ENCODE data around the gene NRP1.
"Not testable (repeated sequence)": the region's sequence is repeated elsewhere in the genome, so short reads cannot be mapped to it uniquely, and the experiment has no call there.

Gene NRP1

DNA sequence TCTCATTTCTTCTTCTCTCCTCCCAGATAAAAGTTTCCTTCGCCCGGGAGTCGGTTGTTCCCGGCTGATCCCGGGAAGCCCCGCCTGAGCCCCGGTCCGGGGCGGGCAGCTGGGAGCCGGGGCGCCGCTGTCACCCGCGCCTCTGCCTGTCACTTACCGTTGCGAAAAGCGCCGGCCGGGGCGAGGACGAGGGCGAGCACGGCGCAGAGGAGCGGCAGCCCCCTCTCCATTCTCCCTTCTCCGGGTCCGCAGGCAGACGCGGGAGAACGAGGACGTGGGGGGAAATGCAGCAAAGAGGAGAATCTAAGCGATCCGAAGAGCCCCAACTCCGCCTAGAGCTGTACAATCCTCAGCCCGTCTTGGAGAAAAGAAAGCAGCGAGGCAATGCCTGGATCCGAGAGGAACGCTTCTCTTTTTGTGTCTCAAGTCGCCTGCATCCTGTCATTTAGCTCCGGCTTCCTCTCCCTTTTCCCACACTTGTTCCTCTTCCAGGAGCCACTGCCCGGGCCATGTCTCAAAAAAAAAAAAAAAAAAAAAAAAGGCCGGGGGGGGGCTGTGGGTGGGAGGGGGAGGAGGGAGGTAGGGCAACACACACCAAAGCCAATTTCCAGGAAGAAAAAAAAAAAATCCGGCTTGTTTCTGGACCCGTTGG lies at the start of gene NRP1:
NRP1 (minus strand) TSS at position 515 of the 652 bp plus-strand sequence; CDS start at position 230, 285 bp downstream.
- Mint-ChIP-seq H3K27me3 (peaks cover 70% of the 10 kb centered on the region), H3K27ac (no peak within 1 kb of the TSS), H3K36me3 (ENCODE audit: low read depth) (no peaks in the 10 kb centered on the region), H3K4me3 (peak within 1 kb of the TSS; percentile 76), H3K4me1 (peaks cover 32% of the 10 kb centered on the region), H3K9me3 (no peaks in the 10 kb centered on the region)
- DNase-seq (peak; percentile 22), ATAC-seq (no peak)

DNA sequence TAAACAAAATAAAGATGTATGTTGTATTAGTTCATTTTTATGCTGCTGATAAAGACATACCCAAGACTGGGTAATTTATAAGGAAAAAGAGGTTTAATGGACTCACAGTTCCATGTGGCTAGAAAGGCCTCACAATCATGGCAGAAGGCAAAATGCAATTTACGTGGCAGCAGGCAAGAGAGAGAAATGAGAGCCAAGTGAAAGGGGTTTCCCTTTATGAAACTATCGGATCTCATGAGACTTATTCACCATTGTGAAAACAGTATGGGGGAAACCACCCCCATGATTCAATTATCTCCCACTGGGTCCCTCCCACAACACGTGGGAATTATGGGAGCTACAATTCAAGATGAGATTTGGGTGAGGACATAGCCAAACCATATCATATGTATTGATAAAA lies 49.7 kb upstream of the NRP1 start:
- DNase-seq; H3K9me3 Mint-ChIP-seq; ATAC-seq; H3K36me3 Mint-ChIP-seq (ENCODE audit: low read depth); H3K27ac Mint-ChIP-seq; H3K4me3 Mint-ChIP-seq; H3K4me1 Mint-ChIP-seq: not testable (repeated sequence)
- H3K27me3 Mint-ChIP-seq = peaks cover 21% of the 10 kb centered on the region

DNA sequence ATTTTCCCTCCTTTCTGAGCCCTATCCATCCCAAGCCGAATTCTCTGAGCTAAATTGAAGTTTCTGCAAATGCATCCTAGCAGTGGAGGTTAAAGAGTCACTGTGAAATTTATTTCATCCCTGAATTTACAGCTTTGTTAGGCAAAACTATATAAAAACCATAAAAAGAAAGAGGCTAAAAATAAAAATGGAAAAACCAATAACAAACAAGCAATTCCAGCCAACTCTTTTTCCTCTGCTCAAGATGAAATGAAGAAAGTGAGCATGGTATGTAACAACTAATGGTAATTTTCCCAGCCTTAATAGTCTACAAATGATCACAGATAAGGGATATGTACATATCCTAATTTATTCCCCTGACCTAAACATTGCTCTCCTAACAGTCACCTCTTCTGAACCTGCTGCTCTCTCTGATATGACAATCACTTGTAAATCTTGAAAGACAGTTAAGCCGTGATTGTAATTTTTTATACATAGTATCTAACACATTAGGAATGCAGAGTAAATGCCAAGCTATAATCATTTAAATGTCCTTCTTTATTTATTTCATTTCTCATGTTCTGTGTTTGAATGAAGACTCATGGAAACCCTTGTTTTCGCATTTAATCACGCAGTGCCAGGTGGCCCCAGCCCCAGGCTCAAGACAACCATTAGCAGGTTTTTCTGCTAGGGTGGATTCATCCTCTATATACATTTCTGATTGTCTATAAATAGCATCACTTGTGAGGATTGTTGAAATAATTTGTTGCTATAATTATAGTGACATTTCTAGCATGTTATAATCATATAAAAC lies 48.6 kb upstream of the NRP1 start:
- Mint-ChIP-seq H3K36me3 (ENCODE audit: low read depth) (no peaks in the 10 kb centered on the region), H3K27me3 (peaks cover 20% of the 10 kb centered on the region), H3K9me3 (no peaks in the 10 kb centered on the region), H3K4me1 (peaks cover 6% of the 10 kb centered on the region), H3K27ac (no peak overlapping the region), H3K4me3 (no peak overlapping the region)
- ATAC-seq (no peak), DNase-seq (no peak)

DNA sequence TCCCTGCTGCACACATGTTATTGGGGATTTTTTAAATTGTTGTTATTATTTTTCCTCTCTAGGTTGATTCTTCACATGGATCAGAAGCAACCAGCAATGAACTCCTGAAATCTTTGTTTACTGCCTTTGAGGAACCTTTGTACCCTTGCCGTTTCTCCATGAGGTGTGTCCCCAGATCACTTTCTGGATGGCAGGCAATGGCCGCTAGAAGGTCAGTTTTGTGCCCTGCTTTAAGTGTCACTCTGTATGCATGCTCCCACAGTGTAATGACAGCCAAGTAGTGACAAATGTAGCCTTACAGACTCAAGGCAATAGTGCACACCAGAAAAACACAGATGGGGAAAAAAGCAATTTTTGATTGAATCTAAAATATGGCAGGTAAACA lies 47.7 kb upstream of the NRP1 start:
- ATAC-seq (no peak), DNase-seq (no peak)
- no peak overlapping the region for H3K27ac Mint-ChIP-seq
- H3K4me1 Mint-ChIP-seq = peaks cover 15% of the 10 kb centered on the region
- H3K4me3 Mint-ChIP-seq = no peak overlapping the region
- H3K36me3 Mint-ChIP-seq (ENCODE audit: low read depth) = no peaks in the 10 kb centered on the region
- H3K9me3 Mint-ChIP-seq = no peaks in the 10 kb centered on the region
- H3K27me3 Mint-ChIP-seq = peaks cover 20% of the 10 kb centered on the region

DNA sequence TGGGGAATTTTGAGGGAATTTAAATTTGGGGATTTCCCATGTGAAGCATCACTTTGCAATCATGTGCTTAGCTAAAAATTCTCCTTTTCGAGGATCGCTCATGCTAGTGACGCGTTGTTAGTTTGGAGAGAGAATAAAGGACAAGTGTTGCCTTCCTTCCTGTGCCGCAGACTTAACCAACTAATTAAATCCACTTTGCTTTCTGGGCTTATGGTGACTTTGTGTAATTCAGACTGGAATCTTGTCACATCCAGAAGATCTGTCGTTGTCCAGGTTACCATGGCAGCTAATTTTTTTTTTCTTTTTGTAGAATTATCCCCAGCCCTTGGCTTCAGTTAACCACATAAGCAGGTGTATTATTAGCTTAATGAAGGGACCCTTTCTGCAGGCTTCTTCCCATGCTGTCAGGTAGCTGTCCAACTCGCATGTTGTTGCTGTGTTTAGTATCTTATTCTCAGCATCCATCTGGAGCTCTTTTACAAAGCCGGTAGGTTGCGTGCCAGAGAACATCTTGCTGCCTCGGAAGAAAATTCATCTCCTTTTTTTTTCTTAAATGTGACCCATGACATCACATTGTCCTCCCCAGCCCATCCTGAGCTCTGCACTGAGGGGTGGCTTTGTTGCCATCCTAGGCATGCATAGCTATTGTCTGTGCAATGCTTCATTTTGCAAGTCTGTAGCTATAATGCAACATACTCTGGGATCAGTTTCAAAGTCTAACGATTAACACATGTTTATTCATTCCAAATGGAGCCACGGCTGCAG lies 47.2 kb upstream of the NRP1 start:
- Mint-ChIP-seq H3K27ac (no peak overlapping the region), H3K36me3 (ENCODE audit: low read depth) (no peaks in the 10 kb centered on the region), H3K27me3 (peaks cover 18% of the 10 kb centered on the region), H3K4me3 (no peak overlapping the region), H3K9me3 (no peaks in the 10 kb centered on the region), H3K4me1 (peaks cover 21% of the 10 kb centered on the region)
- DNase-seq = no peak
- ATAC-seq = no peak

DNA sequence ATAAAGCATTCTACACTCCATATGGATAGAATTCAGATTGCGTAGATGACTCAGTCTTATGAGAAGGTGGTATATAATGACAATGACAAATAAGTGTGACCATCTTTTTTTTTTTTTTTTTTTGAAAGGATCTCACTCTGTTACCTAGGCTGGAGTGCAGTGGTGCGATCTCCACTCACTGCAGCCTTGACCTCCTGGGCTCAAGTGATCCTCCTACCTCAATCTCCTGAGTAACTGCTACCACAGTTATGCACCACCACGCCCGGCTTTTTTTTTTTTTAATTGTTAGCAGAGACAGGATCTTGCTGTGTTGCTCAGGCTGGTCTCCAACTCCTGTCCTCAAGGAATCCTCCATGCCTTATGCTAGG lies 43.2 kb upstream of the NRP1 start:
- peak; percentile 18 for ATAC-seq
- H3K36me3 Mint-ChIP-seq (ENCODE audit: low read depth) = no peaks in the 10 kb centered on the region
- H3K27ac Mint-ChIP-seq = peak overlapping the region; percentile 37
- peaks cover 8% of the 10 kb centered on the region for H3K27me3 Mint-ChIP-seq
- no peak overlapping the region for H3K4me3 Mint-ChIP-seq
- DNase-seq = no peak
- H3K4me1 Mint-ChIP-seq = peaks cover 29% of the 10 kb centered on the region
- H3K9me3 Mint-ChIP-seq = no peaks in the 10 kb centered on the region

DNA sequence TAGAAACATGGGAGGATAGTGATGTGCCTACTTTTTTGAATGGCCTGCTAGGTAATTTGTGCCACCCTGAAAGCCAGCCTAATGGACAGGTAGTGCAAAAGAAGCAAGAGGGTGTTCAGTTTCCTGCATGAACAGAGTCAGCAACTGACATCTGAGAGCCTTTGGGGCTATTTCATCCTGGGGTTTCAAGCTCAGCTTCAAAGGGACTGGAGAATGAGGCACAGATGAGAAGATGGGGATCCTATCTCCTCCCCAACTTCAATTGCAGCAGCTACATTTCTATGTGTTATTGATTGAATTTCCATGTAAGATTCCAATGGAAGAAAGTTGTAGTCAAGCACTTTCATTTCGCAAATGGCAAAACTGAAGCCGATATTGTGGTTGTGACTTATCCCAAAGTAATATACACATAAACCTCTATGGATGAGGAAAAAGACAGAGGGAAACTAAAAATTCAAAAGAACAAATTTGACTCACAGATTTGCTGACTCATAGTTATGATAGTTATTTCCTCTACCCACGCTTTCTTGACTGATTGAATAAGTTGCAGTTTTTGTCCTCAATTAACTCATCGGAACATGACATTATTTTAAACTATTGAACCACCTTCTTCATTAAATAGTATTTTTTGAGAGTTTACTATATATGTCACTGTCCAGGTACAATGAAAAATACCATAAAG lies 42.6 kb upstream of the NRP1 start:
- peak overlapping the region; percentile 37 for H3K27ac Mint-ChIP-seq
- peaks cover 29% of the 10 kb centered on the region for H3K4me1 Mint-ChIP-seq
- ATAC-seq (peak; percentile 61), DNase-seq (no peak)
- no peaks in the 10 kb centered on the region for H3K9me3 Mint-ChIP-seq
- peaks cover 8% of the 10 kb centered on the region for H3K27me3 Mint-ChIP-seq
- no peaks in the 10 kb centered on the region for H3K36me3 Mint-ChIP-seq (ENCODE audit: low read depth)
- no peak overlapping the region for H3K4me3 Mint-ChIP-seq

DNA sequence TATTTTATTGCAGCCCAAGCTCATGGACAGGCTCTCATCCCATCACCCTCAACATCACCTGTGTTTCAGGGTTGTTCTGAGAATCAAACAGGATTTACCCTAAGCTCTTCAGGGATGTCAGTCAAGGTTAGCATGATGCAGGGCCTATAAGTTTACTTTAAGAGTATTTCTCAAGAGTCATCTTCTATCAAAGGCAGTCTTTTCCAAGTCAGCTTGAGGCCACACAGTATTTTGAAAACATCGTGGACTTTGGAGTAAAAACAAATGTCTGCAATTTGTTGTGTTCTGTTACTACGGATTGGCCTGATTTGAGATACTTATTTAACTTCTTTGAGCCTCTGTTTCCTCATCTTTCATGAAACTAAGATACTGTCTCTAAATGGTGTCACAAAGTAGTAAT lies 42.0 kb upstream of the NRP1 start:
- H3K27me3 Mint-ChIP-seq = peaks cover 6% of the 10 kb centered on the region
- H3K36me3 Mint-ChIP-seq (ENCODE audit: low read depth) = no peaks in the 10 kb centered on the region
- no peak overlapping the region for H3K27ac Mint-ChIP-seq

DNA sequence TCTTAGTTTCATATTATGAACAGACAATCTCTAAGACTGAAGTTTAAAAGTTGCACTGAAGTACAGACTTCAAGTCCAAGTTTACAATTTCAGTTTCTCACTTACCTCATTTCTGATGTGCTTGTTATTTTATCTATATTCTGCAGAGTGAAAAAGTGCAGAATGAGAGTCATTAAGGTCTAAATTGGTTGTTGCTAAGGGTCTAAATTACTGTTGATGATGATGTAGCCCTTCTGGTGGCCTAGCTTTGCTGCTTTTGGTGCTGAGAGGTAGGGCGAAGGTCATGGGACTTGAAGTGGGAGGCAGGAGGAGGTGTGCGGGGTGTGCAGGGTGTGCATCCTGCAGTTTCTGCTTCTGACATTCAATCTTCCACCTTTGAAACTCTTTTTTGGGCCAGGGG lies 38.8 kb upstream of the NRP1 start:
- DNase-seq = no peak
- H3K4me3 Mint-ChIP-seq = no peak overlapping the region
- H3K27me3 Mint-ChIP-seq = peaks cover 9% of the 10 kb centered on the region
- no peaks in the 10 kb centered on the region for H3K36me3 Mint-ChIP-seq (ENCODE audit: low read depth)
- peaks cover 12% of the 10 kb centered on the region for H3K9me3 Mint-ChIP-seq
- no peak for ATAC-seq
- peaks cover 25% of the 10 kb centered on the region for H3K4me1 Mint-ChIP-seq
- H3K27ac Mint-ChIP-seq = no peak overlapping the region

More for the DNA sequence above, 42.0 kb upstream of the NRP1 start:
- Mint-ChIP-seq H3K4me1 (peaks cover 29% of the 10 kb centered on the region), H3K4me3 (no peak overlapping the region), H3K9me3 (no peaks in the 10 kb centered on the region)
- DNase-seq (no peak), ATAC-seq (no peak)

DNA sequence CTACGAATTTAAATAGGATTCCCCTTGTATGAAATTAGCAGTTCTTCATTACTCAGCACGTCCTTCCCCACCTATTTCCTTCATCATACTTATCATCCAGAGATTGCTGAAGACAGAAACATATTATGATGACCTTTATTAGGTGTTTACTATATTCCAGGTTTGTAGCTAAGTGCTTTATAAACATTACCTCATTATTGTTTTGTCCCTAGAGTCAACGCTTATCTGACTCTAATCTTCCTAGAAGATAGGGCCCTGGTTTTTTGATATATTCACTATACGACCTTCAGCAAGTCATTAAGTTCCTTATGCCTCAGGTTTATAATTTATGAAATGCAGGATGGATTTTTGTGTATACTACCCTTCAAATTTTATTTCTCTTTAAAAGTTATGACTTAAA lies 36.8 kb upstream of the NRP1 start:
- ATAC-seq = no peak
- H3K9me3 Mint-ChIP-seq = peaks cover 14% of the 10 kb centered on the region
- no peak overlapping the region for H3K4me3 Mint-ChIP-seq
- no peak for DNase-seq
- H3K4me1 Mint-ChIP-seq = peaks cover 10% of the 10 kb centered on the region
- peaks cover 12% of the 10 kb centered on the region for H3K27me3 Mint-ChIP-seq
- no peaks in the 10 kb centered on the region for H3K36me3 Mint-ChIP-seq (ENCODE audit: low read depth)
- H3K27ac Mint-ChIP-seq = no peak overlapping the region

DNA sequence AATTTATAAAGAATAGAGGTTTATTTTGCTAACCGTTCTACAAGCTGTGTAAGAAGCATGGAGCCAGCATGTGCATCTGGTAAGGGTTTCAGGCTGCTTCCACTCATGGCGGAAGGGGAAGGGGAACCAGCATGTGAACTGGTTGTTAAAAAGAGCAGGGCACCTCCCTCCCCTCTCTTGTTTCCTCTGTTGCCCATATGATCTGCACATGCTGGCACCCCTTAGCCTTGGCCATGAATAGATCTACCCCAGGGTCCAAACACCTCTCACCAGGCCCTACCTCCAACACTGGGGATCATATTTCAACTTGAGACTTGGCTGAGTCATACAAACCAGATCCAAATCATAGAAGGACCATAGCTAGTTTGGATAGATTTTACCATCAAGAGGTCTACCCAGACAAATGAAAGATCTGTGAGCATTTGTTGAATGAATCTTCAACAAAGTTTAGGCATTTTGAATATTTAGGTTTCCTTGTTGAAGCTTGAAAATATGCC lies 36.0 kb upstream of the NRP1 start:
- Mint-ChIP-seq H3K36me3 (ENCODE audit: low read depth) (no peaks in the 10 kb centered on the region), H3K4me3 (no peak overlapping the region), H3K9me3 (peaks cover 14% of the 10 kb centered on the region), H3K4me1 (peaks cover 15% of the 10 kb centered on the region), H3K27ac (no peak overlapping the region), H3K27me3 (peaks cover 12% of the 10 kb centered on the region)
- no peak for ATAC-seq
- DNase-seq = no peak

DNA sequence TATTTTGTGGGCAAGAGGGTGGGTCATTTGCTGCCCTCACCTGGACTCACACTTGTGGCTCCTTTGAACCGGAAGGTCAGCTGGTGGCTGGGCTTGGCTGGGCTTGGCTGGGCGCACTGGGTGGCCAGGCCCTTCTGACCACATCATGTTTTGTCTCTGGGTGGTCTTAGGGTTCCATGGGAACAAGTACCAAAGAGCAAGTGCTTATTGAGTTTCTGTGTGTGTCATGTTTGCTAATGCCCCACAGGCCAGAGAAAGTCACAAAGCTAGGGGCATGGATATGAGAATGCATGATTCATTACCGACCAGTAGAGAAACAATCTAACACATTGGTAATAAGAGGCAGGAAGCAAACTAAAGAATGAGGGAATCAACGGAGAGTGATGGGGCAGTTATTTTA lies 33.6 kb upstream of the NRP1 start:
- H3K4me1 Mint-ChIP-seq = peaks cover 21% of the 10 kb centered on the region
- peaks cover 14% of the 10 kb centered on the region for H3K9me3 Mint-ChIP-seq
- H3K27ac Mint-ChIP-seq = no peak overlapping the region
- DNase-seq = no peak
- H3K4me3 Mint-ChIP-seq = no peak overlapping the region
- H3K36me3 Mint-ChIP-seq (ENCODE audit: low read depth) = no peaks in the 10 kb centered on the region
- H3K27me3 Mint-ChIP-seq = peaks cover 18% of the 10 kb centered on the region
- ATAC-seq = no peak

DNA sequence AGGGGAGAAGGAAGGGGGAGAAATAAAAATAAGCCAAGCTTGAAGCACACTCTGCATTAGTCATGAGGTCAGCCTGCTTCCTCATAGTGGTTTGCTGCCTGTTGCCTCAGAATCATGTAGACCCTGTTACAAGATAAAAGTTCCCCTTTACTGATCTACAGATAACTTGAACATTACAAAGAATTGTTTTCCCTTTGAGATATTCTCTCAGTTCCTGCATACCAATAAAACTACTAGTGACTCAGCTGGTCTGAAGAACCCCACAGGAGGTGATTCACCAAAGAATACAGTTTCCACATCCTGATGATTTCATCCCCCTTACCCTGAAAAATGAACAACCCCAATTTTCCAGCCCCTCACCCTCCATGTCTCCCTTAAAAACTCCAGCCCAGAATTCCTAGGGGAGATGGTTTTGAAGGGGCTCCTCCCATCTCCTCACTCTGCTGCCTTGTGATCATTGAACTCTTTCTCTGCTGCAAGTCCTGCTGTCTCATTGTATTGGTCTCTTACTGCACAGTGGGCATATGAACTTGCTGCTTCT lies 31.5 kb upstream of the NRP1 start:
- Mint-ChIP-seq H3K27ac (peak overlapping the region; percentile 73), H3K4me3 (no peak overlapping the region), H3K9me3 (peaks cover 14% of the 10 kb centered on the region), H3K4me1 (peaks cover 21% of the 10 kb centered on the region), H3K27me3 (peaks cover 24% of the 10 kb centered on the region), H3K36me3 (ENCODE audit: low read depth) (no peaks in the 10 kb centered on the region)
- ATAC-seq (peak; percentile 97), DNase-seq (peak; percentile 12)

DNA sequence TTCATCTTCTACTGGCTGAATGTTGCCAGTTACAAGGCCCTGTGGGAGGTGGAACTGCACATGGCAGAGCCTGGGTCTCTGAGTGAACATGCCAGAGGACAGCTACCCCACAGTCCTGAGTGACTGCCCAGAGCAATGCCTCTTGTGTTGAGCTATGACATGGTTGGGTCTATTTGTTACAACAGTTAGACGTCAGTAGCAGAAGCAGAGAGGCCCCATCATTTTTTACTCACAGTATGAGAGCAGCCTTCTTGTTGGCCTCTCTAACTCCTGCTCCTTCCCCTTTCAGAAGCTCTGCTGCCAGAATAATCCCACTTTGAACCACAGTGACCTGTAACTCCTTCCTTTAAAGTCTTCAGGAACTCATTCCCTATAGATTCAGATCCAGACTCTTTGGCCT lies 30.8 kb upstream of the NRP1 start:
- DNase-seq (no peak), ATAC-seq (peak; percentile 7)
- Mint-ChIP-seq H3K4me1 (peaks cover 21% of the 10 kb centered on the region), H3K36me3 (ENCODE audit: low read depth) (no peaks in the 10 kb centered on the region), H3K4me3 (peak overlapping the region; percentile 18), H3K27me3 (peaks cover 26% of the 10 kb centered on the region), H3K9me3 (peaks cover 9% of the 10 kb centered on the region), H3K27ac (peak overlapping the region; percentile 73)

Measured in activated naive CD8-positive, alpha-beta T cell treated with anti-CD3 and anti-CD28 coated beads, Interleukin-2, amount 50 U/mL, for 24 hours (primary cell).